Measurements from ENCODE around the gene CALR.

The CALR gene

DNA sequence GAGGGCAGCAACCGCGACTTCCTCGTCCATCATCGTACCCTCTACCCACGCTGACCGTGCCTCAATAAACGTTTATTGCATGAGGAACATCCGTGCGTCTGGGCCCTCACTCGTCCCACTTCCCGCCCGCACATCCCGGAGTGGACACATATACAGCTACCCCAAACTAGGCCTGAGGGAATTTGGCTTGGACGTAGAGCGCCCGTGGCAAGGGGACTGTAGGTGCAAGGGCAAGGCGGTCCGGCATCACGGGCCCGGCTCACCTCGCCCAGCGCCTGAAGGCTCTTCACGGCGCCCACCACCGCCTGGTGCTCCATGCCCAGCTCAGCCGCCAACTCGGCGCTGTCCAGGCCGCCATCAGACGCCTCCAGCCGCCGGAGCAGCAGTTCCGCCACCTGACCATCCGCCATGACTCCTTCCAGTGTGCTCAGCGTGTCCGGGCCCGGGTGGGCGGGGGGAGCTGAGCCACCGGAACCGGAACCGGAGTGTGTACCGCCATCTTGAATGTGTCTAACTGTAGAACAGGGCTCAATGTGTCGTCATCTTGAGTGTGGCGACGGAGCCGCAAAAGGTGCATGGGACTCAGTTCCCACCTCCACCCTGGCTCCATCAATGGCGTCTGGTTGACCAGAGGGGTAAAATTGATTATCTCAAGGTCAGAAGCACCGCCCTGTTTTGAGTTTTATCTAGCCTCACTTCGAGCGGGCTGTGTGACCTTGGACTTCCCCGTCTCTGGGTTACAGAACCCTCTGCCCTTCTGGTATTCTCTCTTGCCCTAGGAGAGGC lies 4.9 kb upstream of the CALR start, which contains the start of gene FARSA:
FARSA (minus strand) TSS at position 425 of the 786 bp plus-strand sequence; CDS start at position 410, 15 bp downstream.
- Histone ChIP-seq H3K9me3 (replicated peaks; ENCODE audit: insufficient read depth, low read length) (no peaks in the 10 kb centered on the region), H3K4me1 (ENCODE audit: low read length) (peaks cover 18% of the 10 kb centered on the region), H3K9me2 (replicated peaks; ENCODE audit: insufficient read depth, low read length) (no peaks in the 10 kb centered on the region), H4K20me1 (ENCODE audit: insufficient read depth, low read length) (no peaks in the 10 kb centered on the region), H3K9ac (ENCODE audit: low read length) (peak within 1 kb of the TSS; percentile 90), H3F3A (ENCODE audit: insufficient read depth, low read length) (peaks cover 20% of the 10 kb centered on the region), H3K4me2 (ENCODE audit: low read depth, low read length) (peak within 1 kb of the TSS; percentile 70), H3K36me3 (replicated peaks; ENCODE audit: insufficient read depth, low read length) (no peaks in the 10 kb centered on the region), H3K79me2 (ENCODE audit: low read length) (peaks cover 46% of the 10 kb centered on the region), H3K27ac (ENCODE audit: low read length) (peak within 1 kb of the TSS; percentile 43), H2AFZ (ENCODE audit: low read length) (peak within 1 kb of the TSS; percentile 99), H3K27me3 (replicated peaks; ENCODE audit: insufficient read depth, low read length) (no peaks in the 10 kb centered on the region), H3K4me3 (ENCODE audit: low read length) (peak within 1 kb of the TSS; percentile 94)
- TF ChIP-seq EZH2phosphoT487 (IDR thresholded peaks at IDR 0.05; ENCODE audit: low read length) (no peak), EZH2 (optimal IDR thresholded peaks at IDR 0.05; ENCODE audit: low read depth, low read length) (no peak)
- TF ChIP-seq, protein P1, sequence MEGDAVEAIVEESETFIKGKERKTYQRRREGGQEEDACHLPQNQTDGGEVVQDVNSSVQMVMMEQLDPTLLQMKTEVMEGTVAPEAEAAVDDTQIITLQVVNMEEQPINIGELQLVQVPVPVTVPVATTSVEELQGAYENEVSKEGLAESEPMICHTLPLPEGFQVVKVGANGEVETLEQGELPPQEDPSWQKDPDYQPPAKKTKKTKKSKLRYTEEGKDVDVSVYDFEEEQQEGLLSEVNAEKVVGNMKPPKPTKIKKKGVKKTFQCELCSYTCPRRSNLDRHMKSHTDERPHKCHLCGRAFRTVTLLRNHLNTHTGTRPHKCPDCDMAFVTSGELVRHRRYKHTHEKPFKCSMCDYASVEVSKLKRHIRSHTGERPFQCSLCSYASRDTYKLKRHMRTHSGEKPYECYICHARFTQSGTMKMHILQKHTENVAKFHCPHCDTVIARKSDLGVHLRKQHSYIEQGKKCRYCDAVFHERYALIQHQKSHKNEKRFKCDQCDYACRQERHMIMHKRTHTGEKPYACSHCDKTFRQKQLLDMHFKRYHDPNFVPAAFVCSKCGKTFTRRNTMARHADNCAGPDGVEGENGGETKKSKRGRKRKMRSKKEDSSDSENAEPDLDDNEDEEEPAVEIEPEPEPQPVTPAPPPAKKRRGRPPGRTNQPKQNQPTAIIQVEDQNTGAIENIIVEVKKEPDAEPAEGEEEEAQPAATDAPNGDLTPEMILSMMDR (IDR thresholded peaks at IDR 0.05; ENCODE audit: low read length): no peak
- peak; percentile 94 for DNase-seq

DNA sequence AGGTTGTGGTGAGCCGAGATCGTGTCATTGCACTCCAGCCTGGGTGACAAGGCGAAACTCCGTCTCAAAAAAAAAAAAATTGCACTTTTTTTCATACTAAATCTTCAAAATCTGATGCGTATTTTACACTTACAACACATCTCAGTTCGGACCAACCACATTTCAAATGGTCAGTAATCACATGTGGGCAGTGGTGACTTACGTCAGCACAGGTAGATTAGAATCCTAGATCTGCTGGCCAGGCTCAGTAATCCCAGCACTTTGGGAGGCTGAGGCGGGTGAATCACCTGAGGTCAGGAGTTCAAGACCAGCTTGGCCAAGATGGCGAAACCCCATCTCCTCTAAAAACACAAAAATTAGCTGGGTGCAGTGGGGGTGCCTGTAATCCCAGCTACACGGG lies 3.3 kb upstream of the CALR start:
- Histone ChIP-seq H3K4me1 (ENCODE audit: low read length) (peaks cover 25% of the 10 kb centered on the region), H3K79me2 (ENCODE audit: low read length) (peaks cover 53% of the 10 kb centered on the region), H3K9me2 (replicated peaks; ENCODE audit: insufficient read depth, low read length) (no peaks in the 10 kb centered on the region), H3K36me3 (replicated peaks; ENCODE audit: insufficient read depth, low read length) (peaks cover 9% of the 10 kb centered on the region), H3K9me3 (replicated peaks; ENCODE audit: insufficient read depth, low read length) (no peaks in the 10 kb centered on the region), H2AFZ (ENCODE audit: low read length) (no peak overlapping the region), H3F3A (ENCODE audit: insufficient read depth, low read length) (peaks cover 35% of the 10 kb centered on the region), H3K27ac (ENCODE audit: low read length) (no peak overlapping the region), H3K27me3 (replicated peaks; ENCODE audit: insufficient read depth, low read length) (no peaks in the 10 kb centered on the region), H3K9ac (ENCODE audit: low read length) (no peak overlapping the region), H4K20me1 (ENCODE audit: insufficient read depth, low read length) (peaks cover 10% of the 10 kb centered on the region), H3K4me2 (ENCODE audit: low read depth, low read length) (no peak overlapping the region), H3K4me3 (ENCODE audit: low read length) (no peak overlapping the region)
- TF ChIP-seq, protein P1 (IDR thresholded peaks at IDR 0.05; ENCODE audit: low read length): no peak
- TF ChIP-seq EZH2 (optimal IDR thresholded peaks at IDR 0.05; ENCODE audit: low read depth, low read length): no peak
- TF ChIP-seq EZH2phosphoT487 (IDR thresholded peaks at IDR 0.05; ENCODE audit: low read length): no peak
- no peak for DNase-seq

DNA sequence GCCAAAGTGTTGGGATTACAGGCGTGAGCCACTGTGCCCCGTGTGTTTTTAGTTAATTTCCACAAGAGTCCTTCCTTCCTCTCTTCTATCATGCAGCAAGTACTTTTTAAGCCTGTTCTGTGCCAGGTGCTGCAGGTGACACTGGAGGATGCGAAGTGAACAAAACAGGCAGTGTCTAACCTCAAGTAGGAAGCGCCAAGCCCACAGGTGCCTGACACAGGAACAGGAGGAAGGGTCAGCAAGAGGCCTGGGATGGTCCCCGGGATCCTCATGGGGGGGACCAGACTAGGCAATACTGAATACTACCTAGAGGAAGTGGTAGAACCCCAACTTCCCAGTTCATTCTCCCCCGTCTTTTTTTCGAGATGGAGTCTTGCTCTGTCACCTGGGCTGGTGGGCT lies 1.8 kb upstream of the CALR start:
- Histone ChIP-seq H3K4me3 (ENCODE audit: low read length) (no peak overlapping the region), H3K36me3 (replicated peaks; ENCODE audit: insufficient read depth, low read length) (peaks cover 19% of the 10 kb centered on the region), H3K4me2 (ENCODE audit: low read depth, low read length) (peak overlapping the region; percentile 17; the same call in 1 of the 2 replicates), H3K27me3 (replicated peaks; ENCODE audit: insufficient read depth, low read length) (no peaks in the 10 kb centered on the region), H4K20me1 (ENCODE audit: insufficient read depth, low read length) (peaks cover 15% of the 10 kb centered on the region), H3F3A (ENCODE audit: insufficient read depth, low read length) (peaks cover 50% of the 10 kb centered on the region), H3K4me1 (ENCODE audit: low read length) (peaks cover 38% of the 10 kb centered on the region), H3K27ac (ENCODE audit: low read length) (peak overlapping the region; percentile 75; the same call in 1 of the 2 replicates), H2AFZ (ENCODE audit: low read length) (peak overlapping the region; percentile 22; the same call in 1 of the 2 replicates), H3K9me2 (replicated peaks; ENCODE audit: insufficient read depth, low read length) (no peaks in the 10 kb centered on the region), H3K9me3 (replicated peaks; ENCODE audit: insufficient read depth, low read length) (no peaks in the 10 kb centered on the region), H3K79me2 (ENCODE audit: low read length) (peaks cover 51% of the 10 kb centered on the region), H3K9ac (ENCODE audit: low read length) (peak overlapping the region; percentile 13; the same call in 1 of the 2 replicates)
- TF ChIP-seq, protein P1 (IDR thresholded peaks at IDR 0.05; ENCODE audit: low read length): no peak
- no peak for TF ChIP-seq EZH2 (optimal IDR thresholded peaks at IDR 0.05; ENCODE audit: low read depth, low read length)
- no peak for TF ChIP-seq EZH2phosphoT487 (IDR thresholded peaks at IDR 0.05; ENCODE audit: low read length)
- DNase-seq: peak; percentile 55
